MM.1S (cell line): ENCODE results near the gene RDH5.

Source experiments
- DNase-seq: peaks from one replicate; pipeline ENCODE4 v3.0.0-alpha.2; 2015
- H2AFZ ChIP-seq: fragments of 300-600 bp; sonication (generic); 2 replicates; pipeline ENCODE4 v1.6.0; 2016; ENCODE audit warnings: antibody characterized with exemption, low read length
- H3F3A ChIP-seq: fragments of 300-600 bp; sonication (generic); 2 replicates; pipeline ENCODE4 v1.6.1; 2016; ENCODE audit warnings: mild to moderate bottlenecking, antibody characterized with exemption, low read length, moderate library complexity, mixed read lengths; ENCODE audit not compliant: insufficient read depth
- H3K27ac ChIP-seq: fragments of 300-600 bp; sonication (generic); 2 replicates; pipeline ENCODE4 v1.5.1; 2016; ENCODE audit warnings: mild to moderate bottlenecking, low read length
- H3K27me3 ChIP-seq: fragments of 300-600 bp; sonication (generic); replicated peaks from 2 replicates; pipeline ENCODE4 v1.6.0; 2016; ENCODE audit warnings: low read length; ENCODE audit not compliant: insufficient read depth
- H3K36me3 ChIP-seq: fragments of 300-600 bp; sonication (generic); replicated peaks from 2 replicates; pipeline ENCODE4 v1.6.1; 2016; ENCODE audit warnings: mild to moderate bottlenecking, low read length, mixed read lengths; ENCODE audit not compliant: insufficient read depth
- H3K4me1 ChIP-seq: fragments of 300-600 bp; sonication (generic); 2 replicates; pipeline ENCODE4 v1.6.1; 2016; ENCODE audit warnings: low read length, mixed read lengths
- H3K4me2 ChIP-seq: fragments of 300-600 bp; sonication (generic); 2 replicates; pipeline ENCODE4 v1.6.0; 2016; ENCODE audit warnings: low read depth, low read length
- H3K4me3 ChIP-seq: fragments of 300-600 bp; sonication (generic); 2 replicates; pipeline ENCODE4 v1.5.1; 2016; ENCODE audit warnings: low read length, mixed read lengths
- H3K79me2 ChIP-seq: fragments of 300-600 bp; sonication (generic); 2 replicates; pipeline ENCODE4 v1.6.1; 2016; ENCODE audit warnings: mixed run types, low read length, mixed read lengths
- H3K9ac ChIP-seq: fragments of 300-600 bp; sonication (generic); 2 replicates; pipeline ENCODE4 v1.6.1; 2016; ENCODE audit warnings: low read length, mixed read lengths
- H3K9me2 ChIP-seq: fragments of 300-600 bp; sonication (generic); replicated peaks from 2 replicates; pipeline ENCODE4 v1.6.1; 2016; ENCODE audit warnings: mild to moderate bottlenecking, low read length, mixed read lengths; ENCODE audit not compliant: insufficient read depth
- H3K9me3 ChIP-seq: fragments of 300-600 bp; sonication (generic); replicated peaks from 2 replicates; pipeline ENCODE4 v1.6.1; 2016; ENCODE audit warnings: mild to moderate bottlenecking, low read length, mixed read lengths; ENCODE audit not compliant: insufficient read depth
- H4K20me1 ChIP-seq: fragments of 300-600 bp; sonication (generic); 2 replicates; pipeline ENCODE4 v1.6.1; 2016; ENCODE audit warnings: mild to moderate bottlenecking, low read length, moderate library complexity, mixed read lengths; ENCODE audit not compliant: insufficient read depth
- EZH2 ChIP-seq: fragments of 300-600 bp; sonication (generic); optimal IDR thresholded peaks from 2 replicates; pipeline ENCODE3; 2017; ENCODE audit warnings: low read depth, mild to moderate bottlenecking, antibody characterized with exemption, low read length, mixed read lengths
- EZH2phosphoT487 ChIP-seq: fragments of 300-600 bp; sonication (generic); IDR thresholded peaks from 2 replicates; pipeline ENCODE4 v1.6.1; 2018; ENCODE audit warnings: antibody characterized with exemption, low read length
- TF ChIP-seq, protein P1 (sequence below): fragments of 300-600 bp; sonication (generic); IDR thresholded peaks from 2 replicates; pipeline ENCODE4 v1.5.1; 2016; ENCODE audit warnings: antibody characterized with exemption, low read length, mixed read lengths

Gene RDH5

DNA sequence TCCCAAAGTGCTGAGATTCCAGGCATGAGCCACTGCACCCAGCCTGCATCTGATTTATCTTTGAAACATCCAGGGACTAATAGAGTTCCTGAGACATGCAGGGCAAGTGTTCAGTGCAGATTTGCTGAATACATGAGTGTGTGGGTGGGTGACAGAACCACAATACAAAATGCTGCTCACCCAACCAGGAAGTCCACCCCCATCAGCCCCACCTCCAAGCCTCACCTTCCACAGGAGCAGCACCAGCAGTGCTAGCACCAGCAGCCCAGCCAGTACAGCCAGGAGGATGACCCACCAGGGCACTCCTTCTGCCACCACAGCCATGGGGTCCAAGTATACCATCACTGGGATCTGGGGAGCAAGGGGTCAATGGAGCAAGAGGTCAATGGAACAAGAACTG, 32.4 kb upstream of the RDH5 start:
- no peak overlapping the region for H3K9ac ChIP-seq
- H3K9me2 ChIP-seq: no peaks in the 10 kb centered on the region
- H3K27ac ChIP-seq: no peak overlapping the region
- TF ChIP-seq EZH2 (no peak), EZH2phosphoT487 (no peak)
- TF ChIP-seq, protein P1, sequence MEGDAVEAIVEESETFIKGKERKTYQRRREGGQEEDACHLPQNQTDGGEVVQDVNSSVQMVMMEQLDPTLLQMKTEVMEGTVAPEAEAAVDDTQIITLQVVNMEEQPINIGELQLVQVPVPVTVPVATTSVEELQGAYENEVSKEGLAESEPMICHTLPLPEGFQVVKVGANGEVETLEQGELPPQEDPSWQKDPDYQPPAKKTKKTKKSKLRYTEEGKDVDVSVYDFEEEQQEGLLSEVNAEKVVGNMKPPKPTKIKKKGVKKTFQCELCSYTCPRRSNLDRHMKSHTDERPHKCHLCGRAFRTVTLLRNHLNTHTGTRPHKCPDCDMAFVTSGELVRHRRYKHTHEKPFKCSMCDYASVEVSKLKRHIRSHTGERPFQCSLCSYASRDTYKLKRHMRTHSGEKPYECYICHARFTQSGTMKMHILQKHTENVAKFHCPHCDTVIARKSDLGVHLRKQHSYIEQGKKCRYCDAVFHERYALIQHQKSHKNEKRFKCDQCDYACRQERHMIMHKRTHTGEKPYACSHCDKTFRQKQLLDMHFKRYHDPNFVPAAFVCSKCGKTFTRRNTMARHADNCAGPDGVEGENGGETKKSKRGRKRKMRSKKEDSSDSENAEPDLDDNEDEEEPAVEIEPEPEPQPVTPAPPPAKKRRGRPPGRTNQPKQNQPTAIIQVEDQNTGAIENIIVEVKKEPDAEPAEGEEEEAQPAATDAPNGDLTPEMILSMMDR: no peak
- H3K4me2 ChIP-seq: no peak overlapping the region
- H3K4me1 ChIP-seq: no peaks in the 10 kb centered on the region
- no peaks in the 10 kb centered on the region for H3F3A ChIP-seq
- H3K79me2 ChIP-seq: no peaks in the 10 kb centered on the region
- peaks cover 5% of the 10 kb centered on the region; the same call in 1 of the 2 replicates for H3K27me3 ChIP-seq
- no peak for DNase-seq
- H2AFZ ChIP-seq: no peak overlapping the region
- no peak overlapping the region for H3K4me3 ChIP-seq
- no peaks in the 10 kb centered on the region for H3K9me3 ChIP-seq
- no peaks in the 10 kb centered on the region for H3K36me3 ChIP-seq
- H4K20me1 ChIP-seq: no peaks in the 10 kb centered on the region

DNA sequence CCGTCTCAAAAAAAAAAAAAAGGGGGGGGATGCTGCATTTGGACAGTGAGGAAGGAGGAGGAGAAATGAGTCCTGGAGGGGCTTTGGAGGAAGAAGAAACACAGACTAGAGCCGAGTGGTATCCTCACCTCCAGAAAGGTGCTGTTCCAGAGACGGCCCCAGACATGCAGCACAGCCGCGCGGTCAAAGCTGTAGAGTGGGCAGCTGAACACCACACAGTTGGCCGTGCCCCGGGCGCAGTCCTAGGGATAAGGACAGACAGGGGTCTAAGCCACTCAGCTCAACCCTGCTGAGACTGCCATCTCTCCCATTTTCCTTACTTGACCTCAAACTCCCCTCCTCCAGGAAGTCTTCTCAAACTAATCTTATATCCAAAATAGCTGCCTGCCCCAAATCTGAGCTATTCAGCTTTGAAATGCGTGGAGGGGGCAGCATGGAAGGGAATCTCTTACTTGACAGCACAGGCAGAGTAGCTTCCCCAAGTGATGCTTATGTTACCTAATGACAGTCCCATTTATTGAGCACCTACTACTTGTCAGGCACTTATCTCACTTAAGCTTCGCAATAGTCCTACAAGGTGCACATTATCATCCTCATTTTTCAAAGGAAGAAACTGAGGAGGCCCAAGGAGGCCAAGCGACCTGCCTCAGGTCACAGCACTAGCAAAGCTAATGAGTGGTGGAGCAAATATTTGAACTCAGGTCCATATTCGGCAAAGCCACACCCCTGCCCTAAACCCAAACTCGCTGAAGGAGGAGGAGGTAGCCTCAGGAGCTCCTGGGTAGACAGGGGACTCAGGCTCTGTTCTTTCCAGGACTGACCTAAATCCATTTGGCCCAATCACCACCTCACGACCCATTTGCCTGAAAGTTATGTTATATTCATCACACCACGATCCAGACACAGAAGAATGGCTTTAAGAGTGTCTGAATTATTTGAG, 31.2 kb upstream of the RDH5 start:
- Histone ChIP-seq H2AFZ (no peak overlapping the region), H3K4me2 (no peak overlapping the region)
- TF ChIP-seq EZH2 (no peak), EZH2phosphoT487 (no peak)

DNA sequence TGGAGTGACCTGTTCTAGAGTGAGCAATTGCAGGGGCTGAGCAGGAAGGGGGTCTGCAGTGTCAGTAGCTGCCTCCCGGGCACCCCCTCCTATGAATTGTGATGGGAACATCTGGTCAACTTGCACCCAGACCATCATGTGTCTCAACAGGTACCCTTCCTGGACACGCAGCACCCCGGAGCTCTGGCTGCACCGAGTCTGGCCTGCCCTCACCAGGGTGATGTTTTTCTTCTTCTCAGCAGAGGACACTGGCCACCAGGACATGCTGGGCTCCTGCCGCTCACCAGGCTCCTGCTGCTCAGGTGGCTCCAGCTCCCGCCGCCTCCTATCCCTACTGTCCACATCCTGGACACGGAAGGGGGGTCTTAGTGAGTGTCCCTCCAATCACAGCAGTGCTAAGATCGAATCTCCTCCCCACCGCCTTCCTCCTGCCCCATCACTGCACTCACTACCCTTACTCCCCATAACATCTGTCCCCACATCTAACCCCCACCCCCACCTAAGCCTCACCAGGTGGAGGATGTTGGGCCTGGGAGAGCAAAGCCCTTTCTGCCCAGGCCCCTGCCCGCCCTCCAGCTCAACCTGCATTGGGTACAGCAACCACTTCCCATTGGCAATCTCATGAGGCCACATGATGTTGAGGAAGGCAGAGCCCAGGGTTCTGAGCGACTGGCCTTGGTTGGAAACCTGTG, 27.4 kb upstream of the RDH5 start:
- TF ChIP-seq EZH2phosphoT487: no peak
- TF ChIP-seq, protein P1: no peak
- Histone ChIP-seq H2AFZ (no peak overlapping the region), H4K20me1 (no peaks in the 10 kb centered on the region), H3F3A (no peaks in the 10 kb centered on the region), H3K4me3 (no peak overlapping the region), H3K9me2 (no peaks in the 10 kb centered on the region), H3K79me2 (no peaks in the 10 kb centered on the region), H3K36me3 (no peaks in the 10 kb centered on the region), H3K9me3 (no peaks in the 10 kb centered on the region), H3K27me3 (no peaks in the 10 kb centered on the region; the same call in 1 of the 2 replicates), H3K4me1 (no peaks in the 10 kb centered on the region), H3K9ac (no peak overlapping the region), H3K4me2 (no peak overlapping the region), H3K27ac (no peak overlapping the region)
- DNase-seq: no peak

More for the DNA sequence above, 31.2 kb upstream of the RDH5 start:
- Histone ChIP-seq H3K79me2 (no peaks in the 10 kb centered on the region), H3K4me1 (no peaks in the 10 kb centered on the region), H3K27ac (no peak overlapping the region), H4K20me1 (no peaks in the 10 kb centered on the region), H3K36me3 (no peaks in the 10 kb centered on the region), H3K27me3 (peaks cover 3% of the 10 kb centered on the region; the same call in 1 of the 2 replicates), H3K9me3 (no peaks in the 10 kb centered on the region), H3F3A (no peaks in the 10 kb centered on the region), H3K9ac (no peak overlapping the region), H3K9me2 (no peaks in the 10 kb centered on the region), H3K4me3 (no peak overlapping the region)
- DNase-seq: no peak
